PFSK-1 (cell line): ENCODE measurements around the gene FUBP3.

Experiments
- FOXP2 ChIP-seq: optimal IDR thresholded peaks from 2 replicates; pipeline ENCODE3; 2011; ENCODE audit warnings: borderline replicate concordance, control low read depth, inconsistent platforms; ENCODE audit not compliant: insufficient read depth; ENCODE audit errors: extremely low read length, extremely low read depth
- POLR2AphosphoS5 ChIP-seq: IDR thresholded peaks from 2 replicates; pipeline ENCODE4 v1.6.1; 2012; ENCODE audit warnings: low read depth, mild to moderate bottlenecking, control low read depth, low read length, moderate library complexity
- SIN3A ChIP-seq: IDR thresholded peaks from 2 replicates; pipeline ENCODE4 v1.6.1; 2012; ENCODE audit warnings: mild to moderate bottlenecking, low read length, moderate library complexity, borderline replicate concordance; ENCODE audit not compliant: insufficient read depth
- TAF1 ChIP-seq: IDR thresholded peaks from 2 replicates; pipeline ENCODE4 v1.6.1; 2012; ENCODE audit warnings: low read length, control low read depth, borderline replicate concordance; ENCODE audit not compliant: insufficient read depth
- TF ChIP-seq, protein P1 (sequence below), 2 experiments: IDR thresholded peaks; 2 replicates each; pipeline versions ENCODE4 v1.6.1 to v1.8.0; 2011 to 2012; ENCODE audit warnings: low read depth in 2 of 2, low read length in 2 of 2, control low read depth in 1 of 2, inconsistent platforms in 1 of 2, mild to moderate bottlenecking in 1 of 2, moderate library complexity in 1 of 2; ENCODE audit not compliant: insufficient read depth in 1 of 2

Gene FUBP3

DNA sequence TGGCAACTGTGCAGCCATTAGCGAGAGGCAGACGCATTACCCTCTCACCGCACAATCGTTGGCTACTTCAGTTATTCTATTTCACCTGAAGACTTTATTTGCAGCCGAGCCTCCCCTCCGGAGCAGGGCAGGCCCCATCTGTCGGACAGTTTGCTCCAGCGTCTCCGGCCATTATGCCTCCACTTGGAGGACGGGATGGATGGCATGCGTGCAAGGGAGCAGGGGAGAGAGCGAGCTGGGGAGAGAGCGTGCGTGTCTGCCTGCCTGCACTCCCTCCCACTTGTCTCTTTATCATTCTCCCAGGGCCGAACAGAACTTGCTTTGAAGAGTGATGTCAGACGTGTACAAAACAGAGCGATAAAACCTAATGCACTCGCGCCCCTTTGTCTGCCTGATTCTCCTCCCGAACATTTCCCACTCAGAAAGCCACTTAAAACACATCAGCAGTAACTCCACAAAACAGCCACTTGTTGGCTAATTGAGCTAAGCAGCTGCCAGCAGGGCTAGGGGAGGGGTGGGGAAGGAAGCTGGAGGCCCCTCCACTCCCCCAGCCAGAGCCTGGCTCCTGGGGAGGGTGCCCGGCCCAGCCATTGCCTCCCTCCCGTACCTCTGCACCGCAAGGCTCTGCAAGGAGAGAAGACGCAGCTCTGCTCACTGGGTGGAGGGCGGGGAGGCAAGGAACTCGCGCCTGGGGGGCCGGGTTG is 43.4 kb upstream of the FUBP3 start:
- TF ChIP-seq POLR2AphosphoS5 (no peak), SIN3A (no peak)
- TF ChIP-seq, protein P1, sequence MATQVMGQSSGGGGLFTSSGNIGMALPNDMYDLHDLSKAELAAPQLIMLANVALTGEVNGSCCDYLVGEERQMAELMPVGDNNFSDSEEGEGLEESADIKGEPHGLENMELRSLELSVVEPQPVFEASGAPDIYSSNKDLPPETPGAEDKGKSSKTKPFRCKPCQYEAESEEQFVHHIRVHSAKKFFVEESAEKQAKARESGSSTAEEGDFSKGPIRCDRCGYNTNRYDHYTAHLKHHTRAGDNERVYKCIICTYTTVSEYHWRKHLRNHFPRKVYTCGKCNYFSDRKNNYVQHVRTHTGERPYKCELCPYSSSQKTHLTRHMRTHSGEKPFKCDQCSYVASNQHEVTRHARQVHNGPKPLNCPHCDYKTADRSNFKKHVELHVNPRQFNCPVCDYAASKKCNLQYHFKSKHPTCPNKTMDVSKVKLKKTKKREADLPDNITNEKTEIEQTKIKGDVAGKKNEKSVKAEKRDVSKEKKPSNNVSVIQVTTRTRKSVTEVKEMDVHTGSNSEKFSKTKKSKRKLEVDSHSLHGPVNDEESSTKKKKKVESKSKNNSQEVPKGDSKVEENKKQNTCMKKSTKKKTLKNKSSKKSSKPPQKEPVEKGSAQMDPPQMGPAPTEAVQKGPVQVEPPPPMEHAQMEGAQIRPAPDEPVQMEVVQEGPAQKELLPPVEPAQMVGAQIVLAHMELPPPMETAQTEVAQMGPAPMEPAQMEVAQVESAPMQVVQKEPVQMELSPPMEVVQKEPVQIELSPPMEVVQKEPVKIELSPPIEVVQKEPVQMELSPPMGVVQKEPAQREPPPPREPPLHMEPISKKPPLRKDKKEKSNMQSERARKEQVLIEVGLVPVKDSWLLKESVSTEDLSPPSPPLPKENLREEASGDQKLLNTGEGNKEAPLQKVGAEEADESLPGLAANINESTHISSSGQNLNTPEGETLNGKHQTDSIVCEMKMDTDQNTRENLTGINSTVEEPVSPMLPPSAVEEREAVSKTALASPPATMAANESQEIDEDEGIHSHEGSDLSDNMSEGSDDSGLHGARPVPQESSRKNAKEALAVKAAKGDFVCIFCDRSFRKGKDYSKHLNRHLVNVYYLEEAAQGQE (IDR thresholded peaks at IDR 0.05; ENCODE audit: insufficient read depth in 1 of 2, low read depth in 2 of 2, low read length in 2 of 2): no peak

DNA sequence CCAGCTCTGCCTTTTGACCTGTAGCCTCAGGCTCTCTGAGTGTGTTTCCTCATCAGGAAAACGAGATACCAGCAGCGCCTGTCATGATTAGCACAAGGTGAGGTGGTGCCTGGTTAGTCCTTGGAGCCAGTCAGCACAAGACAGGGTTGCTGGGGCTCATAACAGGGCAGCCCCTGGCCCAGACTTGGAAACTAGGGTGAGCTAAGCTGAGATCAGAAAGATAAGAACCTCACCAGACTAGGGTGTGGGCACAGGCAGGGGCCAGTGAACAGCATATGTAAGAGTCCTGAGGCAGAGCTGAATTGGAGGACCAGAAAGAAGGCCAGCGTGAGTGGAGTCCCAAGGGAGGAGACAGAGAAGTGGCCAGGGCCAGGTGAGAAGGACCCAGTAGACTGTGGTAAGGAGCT is 42.7 kb upstream of the FUBP3 start:
- TF ChIP-seq TAF1: no peak
- TF ChIP-seq POLR2AphosphoS5: no peak
- TF ChIP-seq SIN3A: no peak
- TF ChIP-seq, protein P1 (IDR thresholded peaks at IDR 0.05; ENCODE audit: insufficient read depth in 1 of 2, low read depth in 2 of 2, low read length in 2 of 2): no peak

DNA sequence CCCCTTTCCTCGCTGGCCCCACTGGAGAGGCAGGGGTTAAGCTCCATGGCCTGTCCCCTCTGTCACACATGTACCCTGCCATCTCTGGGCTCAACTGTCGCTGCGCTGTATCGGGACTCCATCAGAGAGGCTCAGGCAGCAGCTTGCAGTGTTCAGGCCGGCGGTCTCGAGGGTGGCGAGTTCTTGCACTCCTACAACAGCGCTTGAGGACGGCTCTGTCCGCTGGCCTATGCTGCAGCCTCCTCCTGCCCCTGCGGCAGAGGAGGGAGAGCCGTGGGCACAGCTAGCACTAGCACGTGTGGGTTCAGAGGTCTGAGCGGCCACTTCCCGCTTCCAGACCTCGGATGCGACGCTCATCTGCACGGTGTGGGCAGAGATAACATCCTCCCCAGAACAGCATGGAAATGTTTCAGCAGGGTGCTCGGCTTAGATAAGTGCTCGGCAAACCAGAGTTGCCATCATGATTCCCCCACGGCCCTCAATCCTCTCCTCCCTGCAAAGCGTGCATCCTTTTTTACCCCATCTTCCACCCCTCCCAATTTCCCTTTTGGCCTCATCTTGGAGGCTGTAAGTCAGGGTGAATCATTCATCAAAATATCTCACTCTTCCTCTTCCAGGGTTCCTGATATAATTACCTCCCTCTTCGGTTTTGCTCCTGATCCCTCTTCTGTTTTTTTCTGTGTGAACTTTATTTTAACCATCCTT is 41.9 kb upstream of the FUBP3 start:
- TF ChIP-seq, protein P1 (IDR thresholded peaks at IDR 0.05; ENCODE audit: insufficient read depth in 1 of 2, low read depth in 2 of 2, low read length in 2 of 2): no peak

DNA sequence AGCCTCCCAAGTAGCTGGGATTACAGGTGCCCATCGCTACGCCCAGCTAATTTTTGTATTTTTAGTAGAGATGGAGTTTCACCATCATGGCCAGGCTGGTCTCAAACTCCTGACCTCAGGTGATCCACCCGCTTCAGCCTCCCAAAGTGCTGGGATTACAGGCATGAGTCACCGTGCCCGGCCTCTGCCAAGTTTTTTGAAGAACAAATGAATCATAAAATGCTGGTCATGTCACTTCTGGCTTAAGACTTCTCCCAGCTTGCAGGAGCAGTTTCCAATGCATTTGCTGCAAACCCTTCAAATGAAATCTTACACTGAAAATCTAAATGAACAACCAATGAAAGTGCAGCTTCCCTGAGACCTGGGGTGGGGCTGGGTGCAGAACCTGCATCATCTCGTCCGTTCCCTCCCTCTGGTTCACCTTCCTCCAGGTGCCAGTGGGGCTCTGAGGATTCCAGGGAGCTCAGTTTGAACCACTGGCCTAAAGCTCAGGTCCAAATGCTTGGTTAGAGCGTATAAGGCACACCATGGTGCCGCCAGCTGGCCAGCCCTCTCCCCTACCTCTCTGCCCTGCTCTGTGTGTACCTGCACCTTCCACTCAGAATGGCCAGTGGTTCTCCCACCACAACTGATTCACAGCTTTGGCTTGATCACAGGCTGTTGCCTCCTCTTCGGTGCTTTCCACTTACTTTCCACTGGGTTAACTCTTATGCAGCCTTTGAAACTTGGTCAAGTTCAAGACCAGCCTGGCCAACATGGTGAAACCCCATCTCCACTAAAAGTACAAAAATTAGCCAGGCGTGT is 39.8 kb upstream of the FUBP3 start:
- TF ChIP-seq FOXP2: no peak

DNA sequence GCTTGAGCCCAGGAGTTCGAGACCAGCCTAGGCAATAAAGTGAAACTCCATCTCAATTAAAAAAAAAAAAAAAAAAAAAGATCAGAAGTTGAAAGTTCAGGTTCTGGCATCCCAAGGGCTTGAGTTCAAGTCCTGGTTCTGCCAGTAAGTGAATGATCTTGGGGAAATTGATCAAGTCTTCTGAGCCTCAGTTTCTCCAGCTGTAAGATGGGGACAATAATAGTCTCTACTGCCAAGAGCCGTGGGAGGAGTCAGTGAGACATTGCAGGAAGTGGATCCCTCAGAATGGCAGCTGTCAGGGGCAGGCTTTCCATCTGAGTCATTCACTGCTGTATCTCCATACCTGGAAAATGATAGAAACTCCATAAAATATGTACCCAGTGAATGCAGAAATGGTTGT is 37.8 kb upstream of the FUBP3 start:
- TF ChIP-seq, protein P1 (IDR thresholded peaks at IDR 0.05; ENCODE audit: insufficient read depth in 1 of 2, low read depth in 2 of 2, low read length in 2 of 2): no peak
- TF ChIP-seq FOXP2 (no peak), POLR2AphosphoS5 (no peak), SIN3A (no peak)
